Cardiac muscle cell (in vitro differentiated cells and primary cell): ENCODE data around the gene SACS. TPM values are rescaled to one million over a fixed set of nuclear protein-coding genes. Genes with fewer than 3 reads are reported as not detected.

Experiments
- DNase-seq, 2 donors: peaks; one replicate each; pipeline versions ENCODE4 v3.0.0 to v3.0.0-alpha.2; 2010 to 2017; ENCODE audit warnings: low read depth in 1 of 2, low spot score in 1 of 2
- H3K27ac ChIP-seq: fragments of 200-600 bp; sonication (generic); 2 replicates; pipeline ENCODE4 v1.5.1; 2016
- H3K27me3 ChIP-seq: fragments of 200-600 bp; sonication (generic); 2 replicates; pipeline ENCODE4 v1.6.0; 2016; ENCODE audit warnings: control low read depth
- H3K36me3 ChIP-seq: fragments of 200-600 bp; sonication (generic); 2 replicates; pipeline ENCODE4 v1.5.1; 2016; ENCODE audit warnings: control low read depth
- H3K4me1 ChIP-seq: fragments of 200-600 bp; sonication (generic); 2 replicates; pipeline ENCODE4 v1.8.1; 2017; ENCODE audit warnings: low read depth, mild to moderate bottlenecking, mixed run types
- H3K4me3 ChIP-seq: fragments of 200-600 bp; sonication (generic); 2 replicates; pipeline ENCODE4 v1.5.1; 2016; ENCODE audit warnings: mild to moderate bottlenecking
- H3K9me3 ChIP-seq: fragments of 200-600 bp; sonication (generic); 2 replicates; pipeline ENCODE4 v1.5.1; 2017; ENCODE audit warnings: low read depth, mild to moderate bottlenecking, control low read depth
- CTCF ChIP-seq: IDR thresholded peaks from 2 replicates; pipeline ENCODE4 v1.5.1; 2012; ENCODE audit warnings: low read depth, mild to moderate bottlenecking, low read length
- polyA plus RNA-seq: library from polyadenylated mRNA; unstranded; fragments of >200 nt; fragmentation: Nextera tagmentation; extraction: Ambion mirVana; gene quantifications from 2 replicates; pipeline ENCODE4 v1.2.1, GENCODE V29; 2016
- total RNA-seq: library from RNA; depleted of rRNA; stranded (reverse); fragments of >200 nt; gene quantifications from 2 replicates; pipeline ENCODE4 v1.2.3, GENCODE V29; 2016

SACS gene
- total and polyA plus RNA-seq, 2 experiments from 2014 or later: 5.1 to 34.9 TPM

GRCh38 chr13:23399347-23399746 is 34.2 kb downstream of the SACS start:
- Histone ChIP-seq H3K27ac (no peak overlapping the region), H3K36me3 (no peaks in the 10 kb centered on the region), H3K4me1 (no peaks in the 10 kb centered on the region), H3K27me3 (no peaks in the 10 kb centered on the region), H3K9me3 (no peaks in the 10 kb centered on the region), H3K4me3 (no peak overlapping the region)
- TF ChIP-seq CTCF: no peak
- no peak for DNase-seq

GRCh38 chr13:23394821-23395220 is 38.7 kb downstream of the SACS start:
- Histone ChIP-seq H3K27me3 (no peaks in the 10 kb centered on the region), H3K4me3 (no peak overlapping the region), H3K36me3 (no peaks in the 10 kb centered on the region), H3K27ac (no peak overlapping the region), H3K4me1 (no peaks in the 10 kb centered on the region), H3K9me3 (no peaks in the 10 kb centered on the region)
- no peak for DNase-seq
- no peak for TF ChIP-seq CTCF

- Histone ChIP-seq H3K4me3 (no peak overlapping the region), H3K36me3 (no peaks in the 10 kb centered on the region), H3K9me3 (no peaks in the 10 kb centered on the region), H3K27me3 (no peaks in the 10 kb centered on the region), H3K27ac (no peak overlapping the region), H3K4me1 (peaks cover 11% of the 10 kb centered on the region)
- no peak for DNase-seq
- TF ChIP-seq CTCF: no peak
Measured at GRCh38 chr13:23392925-23393645, 40.4 kb downstream of the SACS start.

GRCh38 chr13:23392313-23392712 is 41.2 kb downstream of the SACS start:
- peaks cover 11% of the 10 kb centered on the region for H3K4me1 ChIP-seq
- no peak for TF ChIP-seq CTCF
- no peaks in the 10 kb centered on the region for H3K27me3 ChIP-seq
- H3K9me3 ChIP-seq: no peaks in the 10 kb centered on the region
- no peaks in the 10 kb centered on the region for H3K36me3 ChIP-seq
- no peak overlapping the region for H3K27ac ChIP-seq
- DNase-seq: no peak
- no peak overlapping the region for H3K4me3 ChIP-seq

GRCh38 chr13:23391752-23392151 is 41.8 kb downstream of the SACS start:
- no peaks in the 10 kb centered on the region for H3K36me3 ChIP-seq
- H3K4me1 ChIP-seq: peaks cover 11% of the 10 kb centered on the region
- no peaks in the 10 kb centered on the region for H3K27me3 ChIP-seq
- no peak for TF ChIP-seq CTCF
- no peaks in the 10 kb centered on the region for H3K9me3 ChIP-seq
- H3K27ac ChIP-seq: no peak overlapping the region
- no peak overlapping the region for H3K4me3 ChIP-seq
- no peak for DNase-seq
